ENCODE measurements around the gene STK32C.

Gene STK32C

GRCh38 chr10:132294561-132295318, 13.0 kb downstream of the STK32C start:
- H2BK5ac ChIP-seq (ENCODE audit: low read depth, low read length, poor library complexity) = no peak overlapping the region
- H2BK12ac ChIP-seq (ENCODE audit: low read length) = no peak overlapping the region
- H3K4me1 ChIP-seq (ENCODE audit: control insufficient read depth in 1 of 2, insufficient read depth in 2 of 2, low read length in 2 of 2) = peaks cover 0 to 2% of the 10 kb centered on the region in 2 experiments
- no peak overlapping the region for H2AK5ac ChIP-seq (ENCODE audit: low read length)
- no peak overlapping the region for H3K4ac ChIP-seq (ENCODE audit: low read depth, low read length)
- no peak overlapping the region for H4K8ac ChIP-seq (ENCODE audit: low read depth, low read length)
- no peaks in the 10 kb centered on the region for H3K79me2 ChIP-seq (ENCODE audit: control insufficient read depth, insufficient read depth, low read length, poor library complexity)
- no peak overlapping the region for H3K9ac ChIP-seq (ENCODE audit: low read length)
- no peak overlapping the region for H3K14ac ChIP-seq (ENCODE audit: low read length)
- no peak overlapping the region for H3K4me2 ChIP-seq (ENCODE audit: low read length)
- H3K23ac ChIP-seq (ENCODE audit: low read length) = no peak overlapping the region
- no peak for DNase-seq
- no peak overlapping the region for H4K91ac ChIP-seq (ENCODE audit: low read depth, low read length)
- no peak overlapping the region for H4K12ac ChIP-seq (ENCODE audit: low read depth, low read length)
- no peaks in the 10 kb centered on the region for H3K79me1 ChIP-seq (ENCODE audit: low read length)
- H3K18ac ChIP-seq (ENCODE audit: low read length) = no peak overlapping the region
- no peak overlapping the region for H3K4me3 ChIP-seq (ENCODE audit: low read depth, low read length)
- H3K36me3 ChIP-seq (ENCODE audit: control insufficient read depth in 1 of 2, insufficient read depth in 2 of 2, low read length in 2 of 2) = no peaks in the 10 kb centered on the region
- H3K27ac ChIP-seq (ENCODE audit: low read depth, low read length) = no peak overlapping the region
- H2AFZ ChIP-seq (ENCODE audit: insufficient read depth, low read length, poor library complexity) = no peak overlapping the region
- H3K9me3 ChIP-seq (ENCODE audit: insufficient read depth, low read depth, low read length) = peaks cover 5% of the 10 kb centered on the region
- no CpG with 5 or more reads among the region's 23 CpGs for WGBS (ENCODE audit: extremely low coverage, insufficient coverage, insufficient read length)
- H2BK120ac ChIP-seq (ENCODE audit: insufficient read depth, low read length, poor library complexity) = no peak overlapping the region
- H3K27me3 ChIP-seq (ENCODE audit: insufficient read depth, low read length) = no peaks in the 10 kb centered on the region

- Histone ChIP-seq H3K9ac (ENCODE audit: low read length) (no peak overlapping the region), H3K27me3 (ENCODE audit: insufficient read depth, low read length) (no peaks in the 10 kb centered on the region), H2BK12ac (ENCODE audit: low read length) (no peak overlapping the region), H3K23ac (ENCODE audit: low read length) (no peak overlapping the region), H2BK120ac (ENCODE audit: insufficient read depth, low read length, poor library complexity) (no peak overlapping the region), H4K12ac (ENCODE audit: low read depth, low read length) (no peak overlapping the region), H3K79me1 (ENCODE audit: low read length) (no peaks in the 10 kb centered on the region), H3K4me2 (ENCODE audit: low read length) (no peak overlapping the region), H3K79me2 (ENCODE audit: control insufficient read depth, insufficient read depth, low read length, poor library complexity) (no peaks in the 10 kb centered on the region), H4K8ac (ENCODE audit: low read depth, low read length) (no peak overlapping the region), H3K18ac (ENCODE audit: low read length) (no peak overlapping the region), H3K36me3 (ENCODE audit: control insufficient read depth in 1 of 2, insufficient read depth in 2 of 2, low read length in 2 of 2) (no peaks in the 10 kb centered on the region), H3K9me3 (ENCODE audit: insufficient read depth, low read depth, low read length) (peaks cover 5% of the 10 kb centered on the region), H4K91ac (ENCODE audit: low read depth, low read length) (no peak overlapping the region), H3K4me1 (ENCODE audit: control insufficient read depth in 1 of 2, insufficient read depth in 2 of 2, low read length in 2 of 2) (peaks cover 0 to 2% of the 10 kb centered on the region in 2 experiments), H3K27ac (ENCODE audit: low read depth, low read length) (no peak overlapping the region), H3K4me3 (ENCODE audit: low read depth, low read length) (no peak overlapping the region), H2BK5ac (ENCODE audit: low read depth, low read length, poor library complexity) (no peak overlapping the region), H2AK5ac (ENCODE audit: low read length) (no peak overlapping the region), H3K4ac (ENCODE audit: low read depth, low read length) (no peak overlapping the region), H3K14ac (ENCODE audit: low read length) (no peak overlapping the region), H2AFZ (ENCODE audit: insufficient read depth, low read length, poor library complexity) (no peak overlapping the region)
- no peak for DNase-seq
- WGBS (ENCODE audit: extremely low coverage, insufficient coverage, insufficient read length) = no CpG with 5 or more reads among the region's 25 CpGs
Observed at GRCh38 chr10:132293813-132294520, 13.8 kb downstream of the STK32C start.

- Histone ChIP-seq H3K36me3 (ENCODE audit: control insufficient read depth in 1 of 2, insufficient read depth in 2 of 2, low read length in 2 of 2) (no peaks in the 10 kb centered on the region), H2AFZ (ENCODE audit: insufficient read depth, low read length, poor library complexity) (no peak overlapping the region), H3K23ac (ENCODE audit: low read length) (no peak overlapping the region), H4K91ac (ENCODE audit: low read depth, low read length) (no peak overlapping the region), H3K18ac (ENCODE audit: low read length) (no peak overlapping the region), H3K27ac (ENCODE audit: low read depth, low read length) (no peak overlapping the region), H3K4me3 (ENCODE audit: low read depth, low read length) (no peak overlapping the region), H3K4me2 (ENCODE audit: low read length) (no peak overlapping the region), H4K8ac (ENCODE audit: low read depth, low read length) (no peak overlapping the region), H3K4ac (ENCODE audit: low read depth, low read length) (no peak overlapping the region), H2BK120ac (ENCODE audit: insufficient read depth, low read length, poor library complexity) (no peak overlapping the region), H2AK5ac (ENCODE audit: low read length) (no peak overlapping the region), H2BK12ac (ENCODE audit: low read length) (no peak overlapping the region), H3K4me1 (ENCODE audit: control insufficient read depth in 1 of 2, insufficient read depth in 2 of 2, low read length in 2 of 2) (peaks cover 0 to 2% of the 10 kb centered on the region in 2 experiments), H2BK5ac (ENCODE audit: low read depth, low read length, poor library complexity) (no peak overlapping the region), H3K14ac (ENCODE audit: low read length) (no peak overlapping the region), H3K9me3 (ENCODE audit: insufficient read depth, low read depth, low read length) (peaks cover 5% of the 10 kb centered on the region), H3K79me2 (ENCODE audit: control insufficient read depth, insufficient read depth, low read length, poor library complexity) (no peaks in the 10 kb centered on the region), H3K27me3 (ENCODE audit: insufficient read depth, low read length) (no peaks in the 10 kb centered on the region), H4K12ac (ENCODE audit: low read depth, low read length) (no peak overlapping the region), H3K79me1 (ENCODE audit: low read length) (no peaks in the 10 kb centered on the region), H3K9ac (ENCODE audit: low read length) (no peak overlapping the region)
- no peak for DNase-seq
- no CpG with 5 or more reads among the region's 16 CpGs for WGBS (ENCODE audit: extremely low coverage, insufficient coverage, insufficient read length)
Observed at GRCh38 chr10:132293201-132293812, 14.4 kb downstream of the STK32C start.

GRCh38 chr10:132292287-132293200, 15.2 kb downstream of the STK32C start:
- no peak overlapping the region for H2BK5ac ChIP-seq (ENCODE audit: low read depth, low read length, poor library complexity)
- H3K14ac ChIP-seq (ENCODE audit: low read length) = no peak overlapping the region
- H2AK5ac ChIP-seq (ENCODE audit: low read length) = no peak overlapping the region
- peaks cover 5% of the 10 kb centered on the region for H3K9me3 ChIP-seq (ENCODE audit: insufficient read depth, low read depth, low read length)
- H3K79me1 ChIP-seq (ENCODE audit: low read length) = no peaks in the 10 kb centered on the region
- H3K18ac ChIP-seq (ENCODE audit: low read length) = no peak overlapping the region
- no peak overlapping the region for H2AFZ ChIP-seq (ENCODE audit: insufficient read depth, low read length, poor library complexity)
- H3K4me3 ChIP-seq (ENCODE audit: low read depth, low read length) = no peak overlapping the region
- no peak overlapping the region for H3K23ac ChIP-seq (ENCODE audit: low read length)
- H4K91ac ChIP-seq (ENCODE audit: low read depth, low read length) = no peak overlapping the region
- no peak overlapping the region for H4K8ac ChIP-seq (ENCODE audit: low read depth, low read length)
- peaks cover 0 to 2% of the 10 kb centered on the region in 2 experiments for H3K4me1 ChIP-seq (ENCODE audit: control insufficient read depth in 1 of 2, insufficient read depth in 2 of 2, low read length in 2 of 2)
- no peak overlapping the region for H3K27ac ChIP-seq (ENCODE audit: low read depth, low read length)
- H3K9ac ChIP-seq (ENCODE audit: low read length) = no peak overlapping the region
- H4K12ac ChIP-seq (ENCODE audit: low read depth, low read length) = no peak overlapping the region
- no peaks in the 10 kb centered on the region for H3K27me3 ChIP-seq (ENCODE audit: insufficient read depth, low read length)
- no peak overlapping the region for H2BK120ac ChIP-seq (ENCODE audit: insufficient read depth, low read length, poor library complexity)
- no peak overlapping the region for H3K4me2 ChIP-seq (ENCODE audit: low read length)
- no peaks in the 10 kb centered on the region for H3K36me3 ChIP-seq (ENCODE audit: control insufficient read depth in 1 of 2, insufficient read depth in 2 of 2, low read length in 2 of 2)
- no peak overlapping the region for H3K4ac ChIP-seq (ENCODE audit: low read depth, low read length)
- no CpG with 5 or more reads among the region's 30 CpGs for WGBS (ENCODE audit: extremely low coverage, insufficient coverage, insufficient read length)
- DNase-seq = no peak
- no peaks in the 10 kb centered on the region for H3K79me2 ChIP-seq (ENCODE audit: control insufficient read depth, insufficient read depth, low read length, poor library complexity)
- no peak overlapping the region for H2BK12ac ChIP-seq (ENCODE audit: low read length)

Measured in trophoblast cell (in vitro differentiated cells and primary cell).